SH-SY5Y (cell line): ENCODE measurements around the gene FOXS1.

Experiments
- GATA2 ChIP-seq: IDR thresholded peaks from 2 replicates; pipeline ENCODE4 v1.6.1; 2011; ENCODE audit warnings: mild to moderate bottlenecking, low read depth, low read length
- GATA3 ChIP-seq: IDR thresholded peaks from 2 replicates; pipeline ENCODE4 v1.6.1; 2011; ENCODE audit warnings: low read depth, mild to moderate bottlenecking, low read length, moderate library complexity

GRCh38 chr20:31872406-31872805 lies 27.0 kb upstream of the FOXS1 start:
- no peak for TF ChIP-seq GATA3
- TF ChIP-seq GATA2 = no peak
